Trophoblast cell (in vitro differentiated cells and primary cell): ENCODE results near the gene PLXND1.

Experiments
- DNase-seq, 2 donors: peaks; one replicate each; pipeline ENCODE4 v3.0.0-alpha.2; 2016
- H2AFZ ChIP-seq: 2 replicates; pipeline ENCODE4 v1.6.1; 2013; ENCODE audit warnings: low read length, moderate library complexity, mild to moderate bottlenecking; ENCODE audit not compliant: insufficient read depth, poor library complexity
- H2AK5ac ChIP-seq: 2 replicates; pipeline ENCODE4 v1.6.1; 2013; ENCODE audit warnings: mild to moderate bottlenecking, low read length
- H2BK120ac ChIP-seq: 2 replicates; pipeline ENCODE4 v1.6.1; 2013; ENCODE audit warnings: low read length, mild to moderate bottlenecking, moderate library complexity; ENCODE audit not compliant: insufficient read depth, poor library complexity
- H2BK12ac ChIP-seq: 2 replicates; pipeline ENCODE4 v1.6.1; 2013; ENCODE audit warnings: mild to moderate bottlenecking, low read length, moderate library complexity
- H2BK5ac ChIP-seq: 2 replicates; pipeline ENCODE4 v1.6.1; 2013; ENCODE audit warnings: low read length, low read depth, moderate library complexity, mild to moderate bottlenecking; ENCODE audit not compliant: poor library complexity
- H3K14ac ChIP-seq: 2 replicates; pipeline ENCODE4 v1.6.1; 2013; ENCODE audit warnings: mild to moderate bottlenecking, low read length
- H3K18ac ChIP-seq: 2 replicates; pipeline ENCODE4 v1.6.1; 2013; ENCODE audit warnings: mild to moderate bottlenecking, low read length
- H3K23ac ChIP-seq: 2 replicates; pipeline ENCODE4 v1.6.1; 2013; ENCODE audit warnings: low read length
- H3K27ac ChIP-seq: 2 replicates; pipeline ENCODE4 v1.5.1; 2013; ENCODE audit warnings: low read depth, mild to moderate bottlenecking, inconsistent platforms, low read length, moderate library complexity
- H3K27me3 ChIP-seq: 2 replicates; pipeline ENCODE4 v1.6.1; 2013; ENCODE audit warnings: inconsistent platforms, mild to moderate bottlenecking, low read length, moderate library complexity; ENCODE audit not compliant: insufficient read depth
- H3K36me3 ChIP-seq, 2 experiments: 1 replicate in 1 of 2; 2 replicates in 1 of 2; pipeline ENCODE4 v1.6.1; 2013; ENCODE audit warnings: low read length in 2 of 2, mild to moderate bottlenecking in 2 of 2, moderate library complexity in 1 of 2; ENCODE audit not compliant: insufficient read depth in 2 of 2, control insufficient read depth in 1 of 2
- H3K4ac ChIP-seq: 2 replicates; pipeline ENCODE4 v1.6.1; 2013; ENCODE audit warnings: low read depth, mild to moderate bottlenecking, low read length, moderate library complexity
- H3K4me1 ChIP-seq, 2 experiments: 1 replicate in 1 of 2; 2 replicates in 1 of 2; pipeline ENCODE4 v1.6.1; 2013; ENCODE audit warnings: low read length in 2 of 2, mild to moderate bottlenecking in 2 of 2, moderate library complexity in 1 of 2; ENCODE audit not compliant: insufficient read depth in 2 of 2, control insufficient read depth in 1 of 2
- H3K4me2 ChIP-seq: 2 replicates; pipeline ENCODE4 v1.6.1; 2013; ENCODE audit warnings: inconsistent platforms, mild to moderate bottlenecking, low read length, moderate library complexity
- H3K4me3 ChIP-seq: 2 replicates; pipeline ENCODE4 v1.5.1; 2013; ENCODE audit warnings: mild to moderate bottlenecking, low read depth, low read length, inconsistent platforms
- H3K79me1 ChIP-seq: one replicate; pipeline ENCODE4 v1.6.1; 2013; ENCODE audit warnings: low read length
- H3K79me2 ChIP-seq: 2 replicates; pipeline ENCODE4 v1.6.1; 2013; ENCODE audit warnings: low read length, mild to moderate bottlenecking; ENCODE audit not compliant: control insufficient read depth, insufficient read depth, poor library complexity
- H3K9ac ChIP-seq: 2 replicates; pipeline ENCODE4 v1.6.1; 2013; ENCODE audit warnings: mild to moderate bottlenecking, low read length
- H3K9me3 ChIP-seq: 2 replicates; pipeline ENCODE4 v1.6.1; 2013; ENCODE audit warnings: low read depth, mild to moderate bottlenecking, control low read depth, inconsistent platforms, low read length; ENCODE audit not compliant: insufficient read depth
- H4K12ac ChIP-seq: 2 replicates; pipeline ENCODE4 v1.6.1; 2013; ENCODE audit warnings: low read depth, mild to moderate bottlenecking, low read length, moderate library complexity
- H4K8ac ChIP-seq: 2 replicates; pipeline ENCODE4 v1.6.1; 2013; ENCODE audit warnings: low read depth, mild to moderate bottlenecking, low read length, moderate library complexity
- H4K91ac ChIP-seq: one replicate; pipeline ENCODE4 v1.6.1; 2013; ENCODE audit warnings: low read depth, mild to moderate bottlenecking, low read length, moderate library complexity
- WGBS: extraction: QIAGEN DNeasy Blood & Tissue Kit; methylation state at CpG from one replicate; pipeline ENCODE4 v1.1.7; 2013; ENCODE audit warnings: missing lambda C conversion rate; ENCODE audit not compliant: insufficient read length, insufficient coverage; ENCODE audit errors: extremely low coverage; 5-methylcytosine and 5-hydroxymethylcytosine counted together

The PLXND1 gene

GRCh38 chr3:129615751-129616281 is 9.3 kb upstream of the PLXND1 start:
- peaks cover 29 to 34% of the 10 kb centered on the region in 2 experiments for H3K4me1 ChIP-seq
- no peak overlapping the region for H2BK5ac ChIP-seq
- H4K12ac ChIP-seq = no peak overlapping the region
- H2AK5ac ChIP-seq = no peak overlapping the region
- H4K8ac ChIP-seq = no peak overlapping the region
- no peak overlapping the region for H3K27ac ChIP-seq
- no peak overlapping the region for H2BK120ac ChIP-seq
- H3K79me2 ChIP-seq = peaks cover 7% of the 10 kb centered on the region
- H3K36me3 ChIP-seq = no peaks in the 10 kb centered on the region
- H3K9ac ChIP-seq = no peak overlapping the region
- no peak overlapping the region for H2AFZ ChIP-seq
- WGBS = no CpG with 5 or more reads among the region's 8 CpGs
- no peaks in the 10 kb centered on the region for H3K27me3 ChIP-seq
- H3K14ac ChIP-seq = no peak overlapping the region
- H3K4me2 ChIP-seq = no peak overlapping the region
- peaks cover 3% of the 10 kb centered on the region for H3K9me3 ChIP-seq
- H3K23ac ChIP-seq = no peak overlapping the region
- no peak overlapping the region for H3K4me3 ChIP-seq
- DNase-seq = no peak
- H4K91ac ChIP-seq = peak overlapping the region; percentile 34
- H3K18ac ChIP-seq = no peak overlapping the region
- peaks cover 26% of the 10 kb centered on the region for H3K79me1 ChIP-seq
- H2BK12ac ChIP-seq = peak overlapping the region; percentile 29
- H3K4ac ChIP-seq = no peak overlapping the region

GRCh38 chr3:129614927-129615363 is 8.5 kb upstream of the PLXND1 start:
- no peak for DNase-seq
- H2AFZ ChIP-seq = no peak overlapping the region
- WGBS = no CpG with 5 or more reads among the region's 5 CpGs

GRCh38 chr3:129614435-129614834 is 8.0 kb upstream of the PLXND1 start:
- H3K9ac ChIP-seq = no peak overlapping the region
- H2BK120ac ChIP-seq = peak overlapping the region; percentile 9
- peak overlapping the region; percentile 62 for H4K91ac ChIP-seq
- no peaks in the 10 kb centered on the region for H3K36me3 ChIP-seq
- no peak overlapping the region for H2AFZ ChIP-seq
- peaks cover 3% of the 10 kb centered on the region for H3K9me3 ChIP-seq
- no peak overlapping the region for H4K12ac ChIP-seq
- H2BK5ac ChIP-seq = no peak overlapping the region
- WGBS = no CpG with 5 or more reads among the region's 9 CpGs
- H3K27me3 ChIP-seq = no peaks in the 10 kb centered on the region
- H3K4me1 ChIP-seq = peaks cover 34 to 39% of the 10 kb centered on the region in 2 experiments
- H2AK5ac ChIP-seq = peak overlapping the region; percentile 28
- peak overlapping the region; percentile 72 for H2BK12ac ChIP-seq
- H3K18ac ChIP-seq = peak overlapping the region; percentile 1
- no peak overlapping the region for H3K27ac ChIP-seq
- peak overlapping the region; percentile 36 for H3K14ac ChIP-seq
- peaks cover 7% of the 10 kb centered on the region for H3K79me2 ChIP-seq
- H3K79me1 ChIP-seq = peaks cover 27% of the 10 kb centered on the region
- peak overlapping the region; percentile 3 for H4K8ac ChIP-seq
- no peak for DNase-seq
- no peak overlapping the region for H3K23ac ChIP-seq
- no peak overlapping the region for H3K4me3 ChIP-seq
- no peak overlapping the region for H3K4ac ChIP-seq
- H3K4me2 ChIP-seq = no peak overlapping the region

More at GRCh38 chr3:129614927-129615363, 8.5 kb upstream of the PLXND1 start:
- Histone ChIP-seq H3K79me2 (peaks cover 7% of the 10 kb centered on the region), H4K8ac (no peak overlapping the region), H2BK120ac (peak overlapping the region; percentile 23), H3K4me2 (no peak overlapping the region), H3K9me3 (peaks cover 3% of the 10 kb centered on the region), H3K36me3 (no peaks in the 10 kb centered on the region), H3K4me1 (peaks cover 34 to 39% of the 10 kb centered on the region in 2 experiments), H2BK5ac (no peak overlapping the region), H3K9ac (no peak overlapping the region), H2BK12ac (peak overlapping the region; percentile 44), H4K91ac (peak overlapping the region; percentile 3), H3K23ac (no peak overlapping the region), H3K79me1 (peaks cover 32% of the 10 kb centered on the region), H2AK5ac (peak overlapping the region; percentile 36), H3K4ac (no peak overlapping the region), H4K12ac (no peak overlapping the region), H3K4me3 (no peak overlapping the region), H3K18ac (peak overlapping the region; percentile 5), H3K14ac (no peak overlapping the region), H3K27me3 (no peaks in the 10 kb centered on the region), H3K27ac (no peak overlapping the region)

GRCh38 chr3:129613367-129613740 is 6.9 kb upstream of the PLXND1 start:
- H3K27ac ChIP-seq = peak overlapping the region; percentile 97

More at GRCh38 chr3:129613367-129613740, 6.9 kb upstream of the PLXND1 start:
- Histone ChIP-seq H2AFZ (no peak overlapping the region), H3K27me3 (no peaks in the 10 kb centered on the region), H3K14ac (peak overlapping the region; percentile 25), H3K4ac (no peak overlapping the region), H3K4me2 (no peak overlapping the region), H4K12ac (no peak overlapping the region), H2BK12ac (peak overlapping the region; percentile 2), H3K79me1 (peaks cover 38% of the 10 kb centered on the region), H3K23ac (no peak overlapping the region), H3K79me2 (peaks cover 7% of the 10 kb centered on the region), H3K36me3 (no peaks in the 10 kb centered on the region), H4K91ac (peak overlapping the region; percentile 99), H4K8ac (peak overlapping the region; percentile 3), H2AK5ac (peak overlapping the region; percentile 1), H2BK120ac (peak overlapping the region; percentile 83), H3K4me1 (peaks cover 32 to 44% of the 10 kb centered on the region in 2 experiments), H3K9me3 (peaks cover 3% of the 10 kb centered on the region), H3K18ac (peak overlapping the region; percentile 1), H3K9ac (no peak overlapping the region), H3K4me3 (no peak overlapping the region), H2BK5ac (peak overlapping the region; percentile 1)
- no CpG with 5 or more reads among the region's 3 CpGs for WGBS
- no peak for DNase-seq
